Measurements from ENCODE around the gene PTPN23. TPM values are rescaled to one million over a fixed set of nuclear protein-coding genes. Genes with fewer than 3 reads are reported as not detected.

The PTPN23 gene
- total RNA-seq, 1 donor from 2014 or later = 40.3 TPM

DNA sequence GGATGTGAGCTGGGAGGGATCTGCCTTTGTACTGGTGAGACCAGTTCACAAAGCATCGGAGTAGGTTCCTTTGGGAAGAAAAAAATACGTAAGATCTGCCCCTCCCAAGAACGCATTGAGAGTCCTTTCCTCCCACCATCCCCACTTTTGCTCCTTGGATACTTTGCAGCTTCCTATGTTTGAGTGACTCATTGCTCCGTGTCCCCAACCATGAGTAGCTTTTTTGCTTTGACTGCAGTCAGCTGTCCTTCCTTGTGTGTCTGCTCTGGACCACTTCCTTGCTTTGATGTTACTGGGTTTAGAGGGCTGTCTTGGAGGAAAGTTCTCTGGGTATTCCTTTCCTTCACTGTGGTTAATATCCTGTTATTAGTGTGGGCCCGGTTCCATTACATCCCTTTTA, 43.2 kb upstream of the PTPN23 start:
- no peak for TF ChIP-seq CTCF (IDR thresholded peaks at IDR 0.05; ENCODE audit: insufficient read depth, low read depth, low read length)
- TF ChIP-seq EZH2 (IDR thresholded peaks at IDR 0.05; ENCODE audit: insufficient read depth, low read length) = no peak
- no peak for FAIRE-seq

GRCh38 chr3:47339951-47340350, 40.9 kb upstream of the PTPN23 start:
- DNase-seq (ENCODE audit: low read depth) = no peak
- peaks cover 43% of the 10 kb centered on the region for H3K36me3 Mint-ChIP-seq (ENCODE audit: low read depth, unreplicated experiment)
- TF ChIP-seq EZH2 (IDR thresholded peaks at IDR 0.05; ENCODE audit: insufficient read depth, low read length) = no peak
- no peak for TF ChIP-seq CTCF (IDR thresholded peaks at IDR 0.05; ENCODE audit: insufficient read depth, low read depth, low read length)
- no peaks in the 10 kb centered on the region for H3K27me3 Mint-ChIP-seq (ENCODE audit: low read depth, unreplicated experiment)
- no peak overlapping the region for H3K4me3 Mint-ChIP-seq (ENCODE audit: unreplicated experiment)
- no peak overlapping the region for H3K9ac ChIP-seq (ENCODE audit: low read length)
- H2AFZ ChIP-seq (ENCODE audit: low read depth, low read length) = no peak overlapping the region
- no peaks in the 10 kb centered on the region for H4K20me1 ChIP-seq (ENCODE audit: insufficient read depth, low read length)
- H3K36me3 ChIP-seq (ENCODE audit: insufficient read depth, low read length) = peaks cover 47% of the 10 kb centered on the region
- no peaks in the 10 kb centered on the region for H3K79me2 ChIP-seq (ENCODE audit: insufficient read depth, low read length)
- no peaks in the 10 kb centered on the region for H3K27me3 ChIP-seq (ENCODE audit: insufficient read depth, low read length)
- no peak overlapping the region for H3K4me3 ChIP-seq (ENCODE audit: insufficient read depth, low read depth, low read length)
- H3K9me3 ChIP-seq (ENCODE audit: insufficient read depth, low read depth, low read length) = no peaks in the 10 kb centered on the region
- H3K4me2 ChIP-seq (ENCODE audit: low read length) = no peak overlapping the region
- H3K9me3 Mint-ChIP-seq (ENCODE audit: unreplicated experiment) = no peaks in the 10 kb centered on the region
- no peak overlapping the region for H3K27ac ChIP-seq (ENCODE audit: low read depth, low read length)
- no peak for FAIRE-seq
- peaks cover 10% of the 10 kb centered on the region for H3K4me1 Mint-ChIP-seq (ENCODE audit: low read depth, unreplicated experiment)
- no peaks in the 10 kb centered on the region for H3K4me1 ChIP-seq (ENCODE audit: insufficient read depth, low read length)
- H3K27ac Mint-ChIP-seq (ENCODE audit: unreplicated experiment) = no peak overlapping the region

More for the DNA sequence above, 43.2 kb upstream of the PTPN23 start:
- Histone ChIP-seq H4K20me1 (ENCODE audit: insufficient read depth, low read length) (peaks cover 5% of the 10 kb centered on the region), H3K4me3 (ENCODE audit: insufficient read depth, low read depth, low read length) (no peak overlapping the region), H3K4me1 (ENCODE audit: insufficient read depth, low read length) (no peaks in the 10 kb centered on the region), H3K79me2 (ENCODE audit: insufficient read depth, low read length) (no peaks in the 10 kb centered on the region), H3K27ac (ENCODE audit: low read depth, low read length) (no peak overlapping the region), H3K27me3 (ENCODE audit: insufficient read depth, low read length) (no peaks in the 10 kb centered on the region), H3K36me3 (ENCODE audit: insufficient read depth, low read length) (peaks cover 43% of the 10 kb centered on the region), H3K9me3 (ENCODE audit: insufficient read depth, low read depth, low read length) (no peaks in the 10 kb centered on the region), H3K4me2 (ENCODE audit: low read length) (no peak overlapping the region), H3K9ac (ENCODE audit: low read length) (no peak overlapping the region), H2AFZ (ENCODE audit: low read depth, low read length) (no peak overlapping the region)
- no peaks in the 10 kb centered on the region for H3K9me3 Mint-ChIP-seq (ENCODE audit: unreplicated experiment)
- H3K27ac Mint-ChIP-seq (ENCODE audit: unreplicated experiment) = no peak overlapping the region
- DNase-seq (ENCODE audit: low read depth) = no peak
- H3K4me1 Mint-ChIP-seq (ENCODE audit: low read depth, unreplicated experiment) = peaks cover 9% of the 10 kb centered on the region
- no peak overlapping the region for H3K4me3 Mint-ChIP-seq (ENCODE audit: unreplicated experiment)
- no peaks in the 10 kb centered on the region for H3K27me3 Mint-ChIP-seq (ENCODE audit: low read depth, unreplicated experiment)
- H3K36me3 Mint-ChIP-seq (ENCODE audit: low read depth, unreplicated experiment) = peaks cover 47% of the 10 kb centered on the region

DNA sequence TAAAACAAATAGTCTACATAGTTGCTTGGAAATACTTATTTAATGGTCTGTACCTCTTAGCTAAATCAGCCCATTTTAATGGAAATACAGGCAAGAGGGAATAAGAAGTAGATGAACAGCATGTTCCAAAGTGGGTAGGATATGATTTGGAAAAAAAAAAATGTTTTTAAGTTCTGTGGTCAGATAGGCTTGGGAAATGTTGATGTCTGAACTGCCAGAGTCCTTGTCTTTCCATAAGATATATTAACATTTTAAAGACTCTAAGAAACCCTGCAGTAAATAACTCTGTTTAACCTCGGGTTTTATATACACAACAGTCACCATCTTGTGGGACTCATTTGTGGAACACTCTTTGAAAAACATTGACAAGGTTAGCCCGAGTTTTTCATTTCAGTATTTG, 40.0 kb upstream of the PTPN23 start:
- Histone ChIP-seq H4K20me1 (ENCODE audit: insufficient read depth, low read length) (peaks cover 2% of the 10 kb centered on the region), H3K27me3 (ENCODE audit: insufficient read depth, low read length) (no peaks in the 10 kb centered on the region), H3K4me1 (ENCODE audit: insufficient read depth, low read length) (no peaks in the 10 kb centered on the region), H3K79me2 (ENCODE audit: insufficient read depth, low read length) (no peaks in the 10 kb centered on the region), H2AFZ (ENCODE audit: low read depth, low read length) (no peak overlapping the region), H3K36me3 (ENCODE audit: insufficient read depth, low read length) (peaks cover 46% of the 10 kb centered on the region), H3K4me3 (ENCODE audit: insufficient read depth, low read depth, low read length) (no peak overlapping the region), H3K27ac (ENCODE audit: low read depth, low read length) (no peak overlapping the region), H3K9ac (ENCODE audit: low read length) (no peak overlapping the region), H3K4me2 (ENCODE audit: low read length) (no peak overlapping the region), H3K9me3 (ENCODE audit: insufficient read depth, low read depth, low read length) (no peaks in the 10 kb centered on the region)
- DNase-seq (ENCODE audit: low read depth) = no peak
- FAIRE-seq = no peak
- Mint-ChIP-seq H3K9me3 (ENCODE audit: unreplicated experiment) (no peaks in the 10 kb centered on the region), H3K4me1 (ENCODE audit: low read depth, unreplicated experiment) (peaks cover 10% of the 10 kb centered on the region), H3K4me3 (ENCODE audit: unreplicated experiment) (no peak overlapping the region), H3K27me3 (ENCODE audit: low read depth, unreplicated experiment) (no peaks in the 10 kb centered on the region), H3K27ac (ENCODE audit: unreplicated experiment) (no peak overlapping the region), H3K36me3 (ENCODE audit: low read depth, unreplicated experiment) (peaks cover 51% of the 10 kb centered on the region)
- no peak for TF ChIP-seq EZH2 (IDR thresholded peaks at IDR 0.05; ENCODE audit: insufficient read depth, low read length)
- TF ChIP-seq CTCF (IDR thresholded peaks at IDR 0.05; ENCODE audit: insufficient read depth, low read depth, low read length) = no peak

All from astrocyte (in vitro differentiated cells and primary cell).